GM19455 (cell line): Measurements from ENCODE around the gene CA12.
"Not testable (repeated sequence)": the region's sequence is repeated elsewhere in the genome, so short reads cannot be mapped to it uniquely, and the experiment has no call there.

Experiments used
- ATAC-seq: cut with Tn5 transposase; IDR thresholded peaks from one replicate; pipeline ENCODE4 v1.9.1; 2021; ENCODE audit not compliant: unreplicated experiment

CA12 gene

GRCh38 chr15:63360170-63360569 is 21.5 kb downstream of the CA12 start:
- no peak for ATAC-seq

GRCh38 chr15:63358241-63359029 is 23.2 kb downstream of the CA12 start:
- ATAC-seq, result no peak

GRCh38 chr15:63357731-63358130 is 23.9 kb downstream of the CA12 start:
- ATAC-seq, result no peak

- ATAC-seq, result no peak
Observed at GRCh38 chr15:63357061-63357460, 24.6 kb downstream of the CA12 start.

- ATAC-seq, result no peak
Observed at GRCh38 chr15:63354821-63355650, 26.6 kb downstream of the CA12 start.

- no peak for ATAC-seq
Observed at GRCh38 chr15:63353887-63354286, 27.8 kb downstream of the CA12 start.

- ATAC-seq, result no peak
Observed at GRCh38 chr15:63353261-63353660, 28.4 kb downstream of the CA12 start.

- ATAC-seq, result no peak
Observed at GRCh38 chr15:63352808-63353207, 28.8 kb downstream of the CA12 start.

- no peak for ATAC-seq
Observed at GRCh38 chr15:63351170-63351569, 30.5 kb downstream of the CA12 start.

GRCh38 chr15:63350178-63350621 is 31.4 kb downstream of the CA12 start:
- ATAC-seq, result no peak

GRCh38 chr15:63349621-63350020 is 32.0 kb downstream of the CA12 start:
- no peak for ATAC-seq

- no peak for ATAC-seq
Observed at GRCh38 chr15:63349156-63349555, 32.5 kb downstream of the CA12 start.

GRCh38 chr15:63348392-63348791 is 33.3 kb downstream of the CA12 start:
- ATAC-seq, result no peak

GRCh38 chr15:63347074-63347857 is 34.4 kb downstream of the CA12 start:
- ATAC-seq, result no peak

- no peak for ATAC-seq
Observed at GRCh38 chr15:63345391-63345752, 36.3 kb downstream of the CA12 start.

- no peak for ATAC-seq
Observed at GRCh38 chr15:63344731-63345390, 36.8 kb downstream of the CA12 start.

- ATAC-seq, result not testable (repeated sequence)
Observed at GRCh38 chr15:63342996-63343562, 38.6 kb downstream of the CA12 start.

- ATAC-seq, result no peak
Observed at GRCh38 chr15:63341898-63342297, 39.7 kb downstream of the CA12 start.

- ATAC-seq, result no peak
Observed at GRCh38 chr15:63340878-63341277, 40.8 kb downstream of the CA12 start.

- ATAC-seq, result no peak
Observed at GRCh38 chr15:63340353-63340752, 41.3 kb downstream of the CA12 start.

GRCh38 chr15:63339836-63340235 is 41.8 kb downstream of the CA12 start:
- no peak for ATAC-seq
